C4-2B (cell line): Measurements from ENCODE around the gene FKBP5.

Experiments used
- H3K27ac ChIP-seq: fragments of 450-650 bp; 2 replicates; pipeline ENCODE4 v1.5.1; 2017
- CTCF ChIP-seq: fragments of 450-650 bp; conservative IDR thresholded peaks from 2 replicates; pipeline ENCODE4 v1.5.1; 2017; ENCODE audit warnings: mild to moderate bottlenecking
- ZFX ChIP-seq: fragments of 450-650 bp; IDR thresholded peaks from 2 replicates; pipeline ENCODE4 v1.6.1; 2017

The FKBP5 gene

GRCh38 chr6:35596448-35597442 is 92.0 kb downstream of the FKBP5 start:
- TF ChIP-seq CTCF (no peak), ZFX (no peak)
- no peak overlapping the region for H3K27ac ChIP-seq

- H3K27ac ChIP-seq = no peak overlapping the region
- no peak for TF ChIP-seq ZFX
- no peak for TF ChIP-seq CTCF
Observed at GRCh38 chr6:35594503-35595186, 94.1 kb downstream of the FKBP5 start.

GRCh38 chr6:35592178-35592577 is 96.5 kb downstream of the FKBP5 start:
- H3K27ac ChIP-seq = no peak overlapping the region
- TF ChIP-seq CTCF = no peak
- TF ChIP-seq ZFX = no peak

GRCh38 chr6:35590622-35591066 is 98.1 kb downstream of the FKBP5 start:
- H3K27ac ChIP-seq = peak overlapping the region; percentile 46
- TF ChIP-seq ZFX = no peak
- TF ChIP-seq CTCF = no peak

- no peak for TF ChIP-seq ZFX
- no peak for TF ChIP-seq CTCF
Observed at GRCh38 chr6:35589904-35590303, 98.8 kb downstream of the FKBP5 start.

GRCh38 chr6:35589201-35589739 is 99.4 kb downstream of the FKBP5 start:
- TF ChIP-seq ZFX (no peak), CTCF (no peak)
- H3K27ac ChIP-seq = peak overlapping the region; percentile 46; the same call in 1 of the 2 replicates

More at GRCh38 chr6:35589904-35590303, 98.8 kb downstream of the FKBP5 start:
- peak overlapping the region; percentile 46 for H3K27ac ChIP-seq

- H3K27ac ChIP-seq = no peak overlapping the region
- TF ChIP-seq CTCF (no peak), ZFX (no peak)
Observed at GRCh38 chr6:35587167-35587566, 101.5 kb downstream of the FKBP5 start.
